Measurements from ENCODE around the gene DYNC1LI2. TPM values are rescaled to one million over a fixed set of nuclear protein-coding genes. Genes with fewer than 3 reads are reported as not detected.

DYNC1LI2 gene
- total and polyA plus RNA-seq, 2 of the 8 experiments (the other 6 are each of a cell fraction or from before 2014, with no cell fraction given) = 35.0 to 70.8 TPM

DNA sequence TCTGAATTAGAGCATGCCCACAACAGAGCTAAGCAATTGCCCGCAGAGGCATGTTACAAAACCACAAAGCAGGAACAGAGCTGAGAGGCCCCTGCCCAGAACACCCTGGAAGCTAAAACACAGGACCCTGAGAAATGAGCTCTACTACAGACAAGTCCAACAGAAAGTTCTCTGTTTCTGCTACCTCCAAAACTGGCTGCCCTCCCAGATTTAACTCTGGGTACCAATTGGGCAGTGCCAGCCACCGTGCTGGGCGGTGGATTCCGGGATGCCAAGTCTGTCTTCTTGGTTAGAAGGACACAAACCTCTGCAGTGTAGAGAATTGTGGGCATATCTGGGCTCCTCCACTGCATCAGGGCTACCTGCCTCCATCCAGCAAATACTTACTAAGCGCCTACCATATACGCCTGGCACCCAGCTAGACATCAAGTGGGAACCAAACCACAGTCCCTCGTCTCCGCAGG is 55.9 kb downstream of the DYNC1LI2 start:
- Histone ChIP-seq H2BK15ac (ENCODE audit: low read length) (no peak overlapping the region), H3K4me3 (ENCODE audit: extremely low read depth in 1 of 4, insufficient read depth in 2 of 4, low read depth in 3 of 4, low read length in 4 of 4) (peak overlapping the region; percentile 61 to 83 (median 73)), H4K8ac (ENCODE audit: extremely low read depth, insufficient read depth, low read length) (peak overlapping the region; percentile 97), H3K4ac (replicated peaks; ENCODE audit: insufficient read length, low read depth, low read length) (no peak overlapping the region), H3K27me3 (replicated peaks in 1 of 4; ENCODE audit: control insufficient read depth in 3 of 4, extremely low read depth in 1 of 4, insufficient read depth in 3 of 4, low read length in 3 of 4) (peaks cover 0 to 1% (median 0%) of the 10 kb centered on the region in 4 experiments; a peak in 1 of 7 replicates), H4K5ac (ENCODE audit: insufficient read length, low read depth, low read length) (peak overlapping the region; percentile 52), H3K56ac (replicated peaks; ENCODE audit: insufficient read length, low read depth, low read length) (no peak overlapping the region), H3K4me2 (ENCODE audit: insufficient read depth in 1 of 2, low read depth in 2 of 2, low read length in 2 of 2) (peak overlapping the region; percentile 84 to 95), H3K4me1 (replicated peaks in 1 of 4; ENCODE audit: control insufficient read depth in 3 of 4, insufficient read depth in 4 of 4, low read length in 3 of 4) (peaks cover 5 to 20% (median 9%) of the 10 kb centered on the region in 4 experiments), H3K9ac (replicated peaks in 1 of 4; ENCODE audit: extremely low read depth in 1 of 4, low read depth in 3 of 4, low read length in 3 of 4) (peak overlapping the region in 3 of 4 experiments; percentile 52 to 85 (median 75); a peak in 5 of 7 replicates), H2AFZ (ENCODE audit: low read length) (no peak overlapping the region), H3K36me3 (ENCODE audit: control insufficient read depth in 2 of 4, insufficient read depth in 4 of 4, low read length in 3 of 4) (no peaks in the 10 kb centered on the region), H4K91ac (replicated peaks; ENCODE audit: insufficient read length, low read length) (no peak overlapping the region), H3K79me2 (ENCODE audit: control insufficient read depth in 1 of 2, insufficient read depth in 2 of 2, low read length in 2 of 2) (peaks cover 0 to 35% of the 10 kb centered on the region in 2 experiments; a peak in 2 of 4 replicates), H3K23ac (ENCODE audit: insufficient read length) (no peak overlapping the region), H3K79me1 (ENCODE audit: low read depth, low read length) (peaks cover 9% of the 10 kb centered on the region), H3K27ac (ENCODE audit: low read depth, low read length) (no peak overlapping the region), H3K18ac (ENCODE audit: extremely low read depth, low read length) (no peak overlapping the region), H2AK5ac (ENCODE audit: low read depth, low read length) (peak overlapping the region; percentile 4; the same call in 1 of the 2 replicates), H3K23me2 (ENCODE audit: low read depth, low read length) (peaks cover 12% of the 10 kb centered on the region; the same call in 1 of the 2 replicates), H2BK12ac (ENCODE audit: low read depth, low read length) (no peak overlapping the region), H2BK120ac (replicated peaks; ENCODE audit: low read depth, low read length) (no peak overlapping the region), H3K14ac (ENCODE audit: insufficient read length) (no peak overlapping the region), H2BK20ac (ENCODE audit: low read length) (no peak overlapping the region), H3K9me3 (ENCODE audit: insufficient read depth in 2 of 2, low read depth in 1 of 2, low read length in 1 of 2) (no peaks in the 10 kb centered on the region), H2BK5ac (ENCODE audit: low read depth, low read length) (peak overlapping the region; percentile 6; the same call in 1 of the 2 replicates), H4K20me1 (replicated peaks in 1 of 2; ENCODE audit: control insufficient read depth in 1 of 2, insufficient read depth in 2 of 2, low read length in 2 of 2) (peaks cover 0 to 7% of the 10 kb centered on the region in 2 experiments)
- ChIA-PET POLR2A (ENCODE audit: partially characterized antibody) (interaction anchor here (0.6 to 3.2 kb wide), 5 partner anchors 12 to 87 kb away, joined by 3 to 11 read pairs (median 5); no protein-coding TSS in a partner anchor), CTCF (ENCODE audit: partially characterized antibody) (interaction anchor here (0.9 to 2.0 kb wide), 6 partner anchors 32 to 88 kb away, joined by 3 to 7 read pairs (median 4); no protein-coding TSS in a partner anchor)
- FAIRE-seq = no peak
- whole genome bisulfite sequencing, 2 experiments (ENCODE audit: extremely low coverage in 1 of 2, insufficient coverage in 1 of 2, insufficient read length in 1 of 2, insufficient replicate concordance in 2 of 2, low coverage in 1 of 2, low lambda C conversion rate in 2 of 2, missing lambda C conversion rate in 1 of 2) = 61% methylated on average over 8 of the region's 8 CpGs; no CpG with 5 or more reads in 1 of the 2 experiments
- TF ChIP-seq CBX5 (IDR thresholded peaks at IDR 0.05; ENCODE audit: low read depth, low read length) (no peak), CEBPB (IDR thresholded peaks at IDR 0.05; ENCODE audit: low read depth, low read length) (no peak), RFX5 (IDR thresholded peaks at IDR 0.05; ENCODE audit: borderline replicate concordance, low read depth, low read length) (no peak), SUZ12 (IDR thresholded peaks at IDR 0.05; ENCODE audit: low read length) (no peak), JUN (IDR thresholded peaks at IDR 0.05; ENCODE audit: low read depth, low read length) (no peak)
- TF ChIP-seq, protein P1, sequence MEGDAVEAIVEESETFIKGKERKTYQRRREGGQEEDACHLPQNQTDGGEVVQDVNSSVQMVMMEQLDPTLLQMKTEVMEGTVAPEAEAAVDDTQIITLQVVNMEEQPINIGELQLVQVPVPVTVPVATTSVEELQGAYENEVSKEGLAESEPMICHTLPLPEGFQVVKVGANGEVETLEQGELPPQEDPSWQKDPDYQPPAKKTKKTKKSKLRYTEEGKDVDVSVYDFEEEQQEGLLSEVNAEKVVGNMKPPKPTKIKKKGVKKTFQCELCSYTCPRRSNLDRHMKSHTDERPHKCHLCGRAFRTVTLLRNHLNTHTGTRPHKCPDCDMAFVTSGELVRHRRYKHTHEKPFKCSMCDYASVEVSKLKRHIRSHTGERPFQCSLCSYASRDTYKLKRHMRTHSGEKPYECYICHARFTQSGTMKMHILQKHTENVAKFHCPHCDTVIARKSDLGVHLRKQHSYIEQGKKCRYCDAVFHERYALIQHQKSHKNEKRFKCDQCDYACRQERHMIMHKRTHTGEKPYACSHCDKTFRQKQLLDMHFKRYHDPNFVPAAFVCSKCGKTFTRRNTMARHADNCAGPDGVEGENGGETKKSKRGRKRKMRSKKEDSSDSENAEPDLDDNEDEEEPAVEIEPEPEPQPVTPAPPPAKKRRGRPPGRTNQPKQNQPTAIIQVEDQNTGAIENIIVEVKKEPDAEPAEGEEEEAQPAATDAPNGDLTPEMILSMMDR (IDR thresholded peaks at IDR 0.05; ENCODE audit: control extremely low read depth in 1 of 3, insufficient read depth in 1 of 3, low read depth in 1 of 3, low read length in 3 of 3) = peak in 1 of 3 experiments; percentile 2; a peak in 1 of 4 replicates
- no peak for DNase-seq (ENCODE audit: low read depth in 1 of 2, low spot score in 2 of 2)
